Sigmoid colon (tissue), 7 donors: ENCODE data around the gene HSPA8. TPM values are rescaled to one million over a fixed set of nuclear protein-coding genes. Genes with fewer than 3 reads are reported as not detected.
A peak's percentile ranks its signal among the peaks of the same experiment; 100 is the strongest.
"Not testable (repeated sequence)": the region's sequence is repeated elsewhere in the genome, so short reads cannot be mapped to it uniquely, and the experiment has no call there.

ENCODE experiments used
- DNase-seq: peaks from one replicate; pipeline ENCODE4 v3.0.0-alpha.2; 2019
- H3K27ac ChIP-seq, 4 donors: fragments of 200-600 bp; sonication (generic); one replicate each; pipeline ENCODE4 v1.5.1; 2016 to 2019; ENCODE audit warnings: mild to moderate bottlenecking in 1 of 4
- H3K27me3 ChIP-seq, 3 donors: fragments of 200-600 bp; sonication (generic); one replicate each; pipeline ENCODE4 v1.5.1; 2019; ENCODE audit warnings: mild to moderate bottlenecking in 1 of 3
- H3K36me3 ChIP-seq, 4 donors: fragments of 200-600 bp; sonication (generic); one replicate each; pipeline ENCODE4 v1.5.1; 2016 to 2019
- H3K4me1 ChIP-seq, 4 donors: fragments of 200-600 bp; sonication (generic); one replicate each; pipeline ENCODE4 v1.5.1; 2017 to 2019
- H3K4me3 ChIP-seq, 4 donors: fragments of 200-600 bp; sonication (generic); one replicate each; pipeline ENCODE4 v1.5.1; 2017 to 2019; ENCODE audit warnings: mild to moderate bottlenecking in 2 of 4, moderate library complexity in 1 of 4
- H3K9me3 ChIP-seq, 4 donors: fragments of 200-600 bp in 3 of 4; sonication (generic) in 3 of 4; one replicate each; pipeline versions ENCODE4 v1.5.1 to v1.6.1; 2013 to 2019
- CTCF ChIP-seq, 4 experiments: fragments of 450-650 bp in 3 of 4; fragments of 200-600 bp in 1 of 4; IDR thresholded peaks; one replicate each; pipeline ENCODE4 v1.5.1; 2016 to 2019; ENCODE audit warnings: antibody characterized with exemption in 4 of 4, mild to moderate bottlenecking in 3 of 4, moderate library complexity in 2 of 4
- EP300 ChIP-seq, 4 donors: sonication (generic); formaldehyde crosslinking; IDR thresholded peaks; one replicate each; pipeline ENCODE4 v1.6.1; 2017; ENCODE audit warnings: antibody characterized with exemption in 4 of 4
- POLR2A ChIP-seq, 2 donors: fragments of 450-650 bp; IDR thresholded peaks; one replicate each; pipeline ENCODE4 v1.6.1; 2016; ENCODE audit warnings: antibody characterized with exemption in 2 of 2, mild to moderate bottlenecking in 2 of 2, moderate library complexity in 2 of 2
- POLR2AphosphoS5 ChIP-seq, 4 donors: sonication (generic); formaldehyde crosslinking; IDR thresholded peaks; one replicate each; pipeline ENCODE4 v1.6.1; 2017; ENCODE audit warnings: antibody characterized with exemption in 4 of 4
- WGBS, 2 donors: extraction: QIAGEN DNeasy Blood & Tissue Kit; methylation state at CpG; one replicate each; pipeline ENCODE4 v1.1.7; 2013; 5-methylcytosine and 5-hydroxymethylcytosine counted together
- intact Hi-C: fragments of 100-400 bp; cut with DNase I; formaldehyde crosslinking; loops from one replicate; pipeline ENCODE4 v1.15.1; 2023
- polyA plus RNA-seq, 3 donors: library from polyadenylated mRNA; stranded (reverse); fragments of 200-250 nt; gene quantifications; one replicate each; pipeline ENCODE4 v1.2.3, GENCODE V29; 2013
- total RNA-seq, 4 donors: library from RNA; depleted of rRNA; stranded (reverse); fragments of >200 nt; gene quantifications; one replicate each; pipeline ENCODE4 v1.1.0, GENCODE V29; 2016
- donor health status: healthy with polysubstance abuse.
- donor health status: Bipolar disorder and iron deficiency.
- donor health status: healthy.

The HSPA8 gene
- total and polyA plus RNA-seq, 7 donors = 300 to 731 (median 576) TPM

GRCh38 chr11:123062892-123063825, 1.2 kb upstream of the HSPA8 start:
- Histone ChIP-seq H3K4me1 (peaks cover 0 to 63% (median 56%) of the 10 kb centered on the region in 4 donors), H3K36me3 (peaks cover 11 to 28% (median 25%) of the 10 kb centered on the region in 4 donors), H3K27ac (peak overlapping the region; percentile 98 to 100 (median 99)), H3K27me3 (no peaks in the 10 kb centered on the region), H3K9me3 (no peaks in the 10 kb centered on the region), H3K4me3 (peak overlapping the region; percentile 72 to 95 (median 88))
- intact Hi-C loops = loop anchor here (5.0 to 10.0 kb wide), 2 partner anchors 39 to 408 kb away; partner anchors contain the start of gene UBASH3B
- TF ChIP-seq POLR2AphosphoS5 (IDR thresholded peaks at IDR 0.05) (peak in 2 of 4 donors; percentile 10 to 44), CTCF (IDR thresholded peaks at IDR 0.05) (no peak), EP300 (IDR thresholded peaks at IDR 0.05) (peak in 1 of 4 donors; percentile 40)
- WGBS, 2 donors = 4 to 6% methylated on average over 37 of the region's 37 CpGs
- peak; percentile 79 for DNase-seq

- intact Hi-C loops = loop anchor here (5.0 to 10.0 kb wide), 2 partner anchors 40 to 408 kb away; partner anchors contain the start of gene UBASH3B
- Histone ChIP-seq H3K36me3 (peaks cover 19 to 36% (median 34%) of the 10 kb centered on the region in 4 donors), H3K4me3 (peak overlapping the region; percentile 72 to 95 (median 88)), H3K9me3 (no peaks in the 10 kb centered on the region), H3K27me3 (no peaks in the 10 kb centered on the region), H3K27ac (peak overlapping the region; percentile 98 to 100 (median 99)), H3K4me1 (peaks cover 0 to 70% (median 61%) of the 10 kb centered on the region in 4 donors)
- peak; percentile 100 for DNase-seq
- TF ChIP-seq POLR2AphosphoS5 (IDR thresholded peaks at IDR 0.05) (peak; percentile 66 to 79 (median 72)), POLR2A (IDR thresholded peaks at IDR 0.05) (peak; percentile 39 to 44), CTCF (IDR thresholded peaks at IDR 0.05) (no peak), EP300 (IDR thresholded peaks at IDR 0.05) (peak in 2 of 4 donors; percentile 56 to 71)
- WGBS, 2 donors = 0% methylated on average over 63 of the region's 63 CpGs
Measured at GRCh38 chr11:123062158-123062891, 389 bp upstream of the HSPA8 start.

GRCh38 chr11:123060277-123061000, 1.5 kb downstream of the HSPA8 start:
- H3K9me3 ChIP-seq = no peaks in the 10 kb centered on the region
- 2 to 4% methylated on average over 8 of the region's 8 CpGs for WGBS, 2 donors
- DNase-seq = no peak
- peak overlapping the region; percentile 98 to 100 (median 99) for H3K27ac ChIP-seq
- H3K27me3 ChIP-seq = no peaks in the 10 kb centered on the region
- H3K36me3 ChIP-seq = peaks cover 33 to 54% (median 49%) of the 10 kb centered on the region in 4 donors
- peaks cover 0 to 77% (median 62%) of the 10 kb centered on the region in 4 donors for H3K4me1 ChIP-seq
- TF ChIP-seq EP300 (IDR thresholded peaks at IDR 0.05) (no peak), POLR2A (IDR thresholded peaks at IDR 0.05) (no peak), CTCF (IDR thresholded peaks at IDR 0.05) (no peak), POLR2AphosphoS5 (IDR thresholded peaks at IDR 0.05) (peak in 1 of 4 donors; percentile 8)
- intact Hi-C loops = loop anchor here (5.0 to 10.0 kb wide), 2 partner anchors 42 to 406 kb away; partner anchors contain the start of gene UBASH3B
- H3K4me3 ChIP-seq = peak overlapping the region; percentile 72 to 95 (median 88)

- Histone ChIP-seq H3K36me3 (peaks cover 33 to 63% (median 49%) of the 10 kb centered on the region in 4 donors), H3K27ac (peak overlapping the region; percentile 98 to 100 (median 99)), H3K4me3 (peak overlapping the region in 3 of 4 donors; percentile 72 to 92 (median 84)), H3K4me1 (peaks cover 0 to 65% (median 52%) of the 10 kb centered on the region in 4 donors)
- DNase-seq = peak; percentile 48
- H3K27me3 ChIP-seq, H3K9me3 ChIP-seq: not testable (repeated sequence)
- WGBS, 2 donors = 24 to 52% methylated on average over 18 of the region's 18 CpGs
- intact Hi-C loops = loop anchor here (10.0 kb wide), 1 partner anchor 144 kb away; no protein-coding TSS in a partner anchor
Measured at GRCh38 chr11:123059041-123059920, 2.7 kb downstream of the HSPA8 start.
